ENCODE results near the gene YIPF3. TPM values are rescaled to one million over a fixed set of nuclear protein-coding genes. Genes with fewer than 3 reads are reported as not detected.

YIPF3 gene
- total RNA-seq, 2 donors from 2014 or later: 79.4 to 122 TPM

- ATAC-seq (no peak), DNase-seq (no peak)
- intact Hi-C loops (cut with DNase I): no loop called here
- no peaks in the 10 kb centered on the region for H3K36me3 ChIP-seq (replicated peaks in 1 of 2; ENCODE audit: insufficient read depth in 1 of 2, low read depth in 2 of 2)
- H3K27ac ChIP-seq: no peak overlapping the region
- no peaks in the 10 kb centered on the region for H3K9me3 ChIP-seq
- peaks cover 4% of the 10 kb centered on the region for H3K4me1 ChIP-seq
- H3K27me3 ChIP-seq: no peaks in the 10 kb centered on the region
- TF ChIP-seq POLR2A (IDR thresholded peaks at IDR 0.05) (no peak), CTCF (IDR thresholded peaks at IDR 0.05) (no peak)
- WGBS, 2 donors: 92 to 95% methylated on average over 4 of the region's 4 CpGs
- no peak overlapping the region for H3K4me3 ChIP-seq
Observed at GRCh38 chr6:43472515-43472914, 44.2 kb downstream of the YIPF3 start.

- DNase-seq: peak in 3 of 4 donors; percentile 22 to 38 (median 25)
- intact Hi-C loops (cut with DNase I): no loop called here
- Histone ChIP-seq H3K9me3 (no peaks in the 10 kb centered on the region), H3K27ac (no peak overlapping the region), H3K27me3 (no peaks in the 10 kb centered on the region), H3K4me3 (no peak overlapping the region), H3K4me1 (no peaks in the 10 kb centered on the region), H3K36me3 (replicated peaks in 1 of 2; ENCODE audit: insufficient read depth in 1 of 2, low read depth in 2 of 2) (no peaks in the 10 kb centered on the region)
- TF ChIP-seq POLR2A (IDR thresholded peaks at IDR 0.05) (no peak), CTCF (IDR thresholded peaks at IDR 0.05) (no peak)
- ATAC-seq: no peak
- WGBS, 2 donors: 22 to 32% methylated on average over 1 of the region's 1 CpG
Observed at GRCh38 chr6:43471399-43471798, 45.3 kb downstream of the YIPF3 start.

GRCh38 chr6:43469947-43470346 lies 46.8 kb downstream of the YIPF3 start:
- TF ChIP-seq POLR2A (IDR thresholded peaks at IDR 0.05): no peak
- intact Hi-C loops (cut with DNase I): no loop called here
- H3K27ac ChIP-seq: no peak overlapping the region
- 87 to 90% methylated on average over 7 of the region's 7 CpGs for WGBS, 2 donors
- ATAC-seq: no peak
- H3K4me3 ChIP-seq: no peak overlapping the region
- no peaks in the 10 kb centered on the region for H3K9me3 ChIP-seq
- H3K36me3 ChIP-seq (replicated peaks in 1 of 2; ENCODE audit: insufficient read depth in 1 of 2, low read depth in 2 of 2): no peaks in the 10 kb centered on the region
- no peaks in the 10 kb centered on the region for H3K27me3 ChIP-seq
- no peak for DNase-seq
- H3K4me1 ChIP-seq: no peaks in the 10 kb centered on the region

DNA sequence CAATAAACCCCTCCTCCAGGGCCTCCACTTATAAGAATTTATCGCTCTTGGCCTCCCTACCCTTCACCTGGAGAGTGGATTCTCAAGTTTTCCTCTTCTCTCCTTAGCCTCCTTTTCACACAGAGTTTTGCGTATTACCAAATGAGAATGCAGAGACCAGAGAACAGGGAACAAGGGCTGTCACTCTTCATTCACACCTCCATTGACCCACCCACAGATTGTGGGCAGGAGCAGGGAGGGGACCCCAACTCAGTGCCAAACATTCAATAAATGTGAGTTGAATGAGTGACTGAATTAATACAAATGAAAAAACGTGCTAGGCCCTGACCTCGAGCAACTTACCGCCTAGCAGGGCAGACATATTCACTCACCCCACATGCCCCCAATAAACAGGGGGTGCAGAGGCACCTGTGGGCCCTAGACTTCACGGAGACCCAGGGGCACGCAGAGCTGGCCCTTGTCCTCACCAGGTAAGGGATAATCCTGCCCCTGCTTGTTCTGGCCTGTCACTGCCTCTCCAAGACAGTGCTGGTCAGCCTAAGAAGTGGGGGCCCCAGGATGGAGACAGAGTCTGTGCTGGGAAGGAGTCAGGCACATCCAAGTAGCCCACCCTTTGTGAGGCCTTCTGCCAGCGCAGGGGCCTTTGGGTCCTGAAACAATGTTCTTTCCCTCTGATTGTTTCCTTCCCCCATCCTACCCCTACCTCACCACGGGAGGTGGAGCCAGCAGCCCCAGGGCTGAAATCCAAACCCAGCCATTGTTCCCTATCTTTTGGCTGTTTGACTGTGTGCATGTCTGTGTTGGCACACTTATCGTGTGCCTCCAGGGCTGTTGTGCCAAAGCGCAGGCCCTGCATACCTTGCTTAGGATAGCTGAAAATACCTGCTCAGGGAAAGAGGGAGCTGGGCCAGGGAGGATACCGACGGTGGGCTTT lies 47.7 kb downstream of the YIPF3 start:
- no peaks in the 10 kb centered on the region for H3K36me3 ChIP-seq (replicated peaks in 1 of 2; ENCODE audit: insufficient read depth in 1 of 2, low read depth in 2 of 2)
- H3K9me3 ChIP-seq: no peaks in the 10 kb centered on the region
- H3K27me3 ChIP-seq: no peaks in the 10 kb centered on the region
- intact Hi-C loops (cut with DNase I): no loop called here
- 51 to 61% methylated on average over 12 to 13 of the region's 13 CpGs for WGBS, 2 donors
- H3K27ac ChIP-seq: no peak overlapping the region
- no peak for ATAC-seq
- H3K4me3 ChIP-seq: no peak overlapping the region
- H3K4me1 ChIP-seq: no peaks in the 10 kb centered on the region
- TF ChIP-seq CTCF (IDR thresholded peaks at IDR 0.05) (no peak), POLR2A (IDR thresholded peaks at IDR 0.05) (no peak)
- DNase-seq: peak in 2 of 4 donors; percentile 14 to 29

GRCh38 chr6:43468240-43468639 lies 48.5 kb downstream of the YIPF3 start:
- WGBS, 2 donors: 74 to 81% methylated on average over 4 of the region's 4 CpGs
- no peak for TF ChIP-seq POLR2A (IDR thresholded peaks at IDR 0.05)
- TF ChIP-seq CTCF (IDR thresholded peaks at IDR 0.05): no peak
- Histone ChIP-seq H3K36me3 (replicated peaks in 1 of 2; ENCODE audit: insufficient read depth in 1 of 2, low read depth in 2 of 2) (no peaks in the 10 kb centered on the region), H3K27me3 (no peaks in the 10 kb centered on the region), H3K4me3 (no peak overlapping the region), H3K4me1 (no peaks in the 10 kb centered on the region), H3K27ac (no peak overlapping the region), H3K9me3 (no peaks in the 10 kb centered on the region)
- ATAC-seq (no peak), DNase-seq (no peak)
- intact Hi-C loops (cut with DNase I): no loop called here

Measured in body of pancreas (tissue), 4 donors.